Measurements from ENCODE around the gene S100Z.
"Not testable (repeated sequence)": the region's sequence is repeated elsewhere in the genome, so short reads cannot be mapped to it uniquely, and the experiment has no call there.

Gene S100Z

DNA sequence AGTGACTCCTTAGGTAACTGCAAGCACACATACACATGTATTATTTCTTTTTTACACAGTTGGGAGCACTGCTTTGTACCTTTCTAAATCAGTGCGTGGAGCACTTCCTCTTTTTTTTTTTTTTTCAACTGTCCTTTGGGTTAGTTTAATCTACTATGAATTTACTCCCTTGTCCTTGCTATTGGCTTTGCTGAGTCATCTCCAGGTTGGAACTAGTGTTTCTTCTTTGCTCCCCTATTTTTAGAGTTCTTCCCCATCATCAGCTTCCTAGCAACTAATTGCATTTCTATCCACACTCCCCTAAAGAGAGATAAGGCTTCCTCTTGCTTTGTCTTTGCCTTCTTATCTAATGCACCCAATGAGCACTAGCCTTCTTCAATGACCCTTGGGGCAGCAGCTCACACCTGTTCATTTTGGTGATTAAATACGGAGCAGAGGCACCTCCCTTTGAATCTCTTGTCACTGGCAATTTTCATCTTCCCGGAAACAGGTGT, 24.3 kb downstream of the S100Z start:
- DNase-seq (ENCODE audit: low spot score), result no peak

DNA sequence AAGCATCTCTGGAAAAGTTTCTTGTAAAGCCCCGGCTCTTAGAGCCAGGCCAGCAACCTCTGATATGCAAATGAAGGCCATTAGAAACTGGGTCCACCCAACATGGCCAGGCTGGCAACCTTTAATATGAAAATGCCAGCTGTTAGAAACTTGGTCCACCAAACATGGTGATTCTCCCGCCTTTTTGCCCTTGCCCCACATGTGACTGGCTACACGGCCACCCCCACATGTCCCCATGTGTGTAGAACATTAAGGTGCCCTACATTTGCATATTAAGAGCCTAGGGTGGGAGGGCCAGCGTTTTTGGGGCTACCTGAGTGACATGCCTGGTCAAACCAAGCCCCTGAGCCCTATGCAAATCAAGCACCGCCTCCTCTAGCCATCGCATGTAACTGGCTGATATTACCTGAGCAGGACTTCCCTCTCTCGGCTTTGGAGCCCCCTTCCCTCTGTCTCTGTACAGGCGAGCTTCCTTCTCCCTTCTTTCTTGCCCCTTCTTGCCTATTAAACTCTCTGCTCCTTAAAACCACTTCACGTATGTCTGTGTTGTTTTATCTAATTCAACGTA, 39.0 kb downstream of the S100Z start:
- DNase-seq (ENCODE audit: low spot score), result no peak

- no peak for DNase-seq (ENCODE audit: low spot score)
Observed at GRCh38 chr5:76893294-76893693, 43.5 kb downstream of the S100Z start.

GRCh38 chr5:76896196-76896595, 46.4 kb downstream of the S100Z start:
- DNase-seq (ENCODE audit: low spot score), result no peak

- no peak for DNase-seq (ENCODE audit: low spot score)
Observed at GRCh38 chr5:76901522-76901921, 51.7 kb downstream of the S100Z start.

- no peak for DNase-seq (ENCODE audit: low spot score)
Observed at GRCh38 chr5:76908166-76908565, 58.4 kb downstream of the S100Z start.

DNA sequence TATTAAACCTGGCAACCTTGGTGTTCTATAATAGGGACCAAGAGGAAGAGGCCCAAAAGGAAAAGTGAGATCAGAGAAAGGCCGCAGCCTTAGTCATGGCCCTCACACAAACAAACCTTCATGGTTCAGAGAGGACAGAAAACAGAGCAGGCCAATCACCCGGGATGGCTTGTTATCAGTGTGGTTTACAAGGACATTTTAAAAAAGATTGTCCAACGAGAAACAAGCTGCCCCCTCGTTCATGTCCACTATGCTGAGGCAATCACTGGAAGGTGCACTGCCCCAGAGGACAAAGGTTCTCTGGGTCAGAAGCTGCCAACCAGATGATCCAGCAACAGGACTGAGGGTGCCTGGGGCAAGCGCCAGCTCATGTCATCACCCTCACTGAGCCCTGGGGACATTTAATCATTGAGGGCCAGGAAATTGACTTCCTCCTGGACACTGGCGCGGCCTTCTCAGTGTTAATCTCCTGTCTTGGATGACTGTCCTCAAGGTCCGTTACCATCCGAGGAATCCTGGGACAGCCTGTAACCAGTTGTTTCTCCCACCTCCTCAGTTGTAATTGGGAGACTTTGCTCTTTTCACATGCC, 60.6 kb downstream of the S100Z start:
- DNase-seq (ENCODE audit: low spot score), result not testable (repeated sequence)

- not testable (repeated sequence) for DNase-seq (ENCODE audit: low spot score)
Observed at GRCh38 chr5:76914671-76915070, 64.9 kb downstream of the S100Z start.

DNA sequence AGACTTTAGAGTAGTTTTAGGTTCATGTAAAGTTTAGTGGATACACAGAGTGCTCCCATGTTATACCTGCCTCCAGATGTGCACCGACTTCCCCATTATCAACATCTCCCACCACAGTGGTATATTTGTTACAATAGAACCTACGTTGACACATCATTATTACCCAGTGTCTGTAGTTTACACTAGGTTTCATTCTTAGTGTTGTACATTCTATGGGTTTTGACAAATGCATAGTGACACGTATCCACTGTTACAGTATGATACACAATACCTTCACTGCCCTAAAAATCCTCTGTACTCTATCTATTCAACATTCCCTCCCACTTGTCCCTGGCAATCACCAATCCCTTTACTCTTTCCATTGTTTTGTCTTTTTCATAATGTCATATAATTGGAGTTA, 68.7 kb downstream of the S100Z start:
- DNase-seq (ENCODE audit: low spot score), result no peak

- no peak for DNase-seq (ENCODE audit: low spot score)
Observed at GRCh38 chr5:76920491-76920890, 70.7 kb downstream of the S100Z start.

DNA sequence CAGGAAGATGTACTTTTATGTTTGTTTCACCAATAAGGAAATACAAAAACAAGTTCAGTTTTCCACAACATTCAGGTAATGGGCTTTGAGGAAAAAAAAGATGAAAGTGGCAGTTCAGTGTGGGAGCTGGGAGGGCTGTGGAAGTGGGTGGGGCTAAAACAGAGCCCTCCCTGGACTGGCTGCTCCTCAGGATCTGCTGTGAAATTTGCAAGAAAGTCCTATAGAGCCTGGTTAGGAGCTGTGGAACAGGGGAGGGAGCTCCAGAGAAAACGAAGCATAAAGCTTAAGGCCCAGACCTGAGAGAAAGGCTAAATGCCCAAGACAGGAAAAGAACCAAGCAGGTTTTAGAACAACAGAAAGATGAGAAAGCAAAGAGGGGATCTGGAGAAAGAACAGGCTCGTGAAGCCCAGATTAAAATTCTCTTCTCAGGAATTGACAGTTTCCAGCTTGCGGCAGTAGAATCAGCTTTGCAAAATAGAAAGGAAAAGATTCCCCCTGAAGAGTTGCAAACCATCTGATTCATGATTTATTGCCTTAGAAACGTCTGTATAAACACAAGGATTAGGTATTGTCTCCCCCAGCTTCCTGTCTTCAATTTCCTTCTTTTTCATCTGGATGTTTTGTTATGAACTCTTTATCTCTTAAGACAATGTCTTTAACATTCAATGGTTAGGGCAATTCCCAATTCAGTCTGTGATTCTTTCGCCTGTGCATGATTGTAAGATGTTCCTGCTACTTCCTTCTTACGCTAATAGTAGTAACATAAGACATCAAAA, 76.7 kb downstream of the S100Z start:
- DNase-seq (ENCODE audit: low spot score), result no peak

- no peak for DNase-seq (ENCODE audit: low spot score)
Observed at GRCh38 chr5:76927961-76928360, 78.1 kb downstream of the S100Z start.

- DNase-seq (ENCODE audit: low spot score), result no peak
Observed at GRCh38 chr5:76930083-76930482, 80.3 kb downstream of the S100Z start.

DNA sequence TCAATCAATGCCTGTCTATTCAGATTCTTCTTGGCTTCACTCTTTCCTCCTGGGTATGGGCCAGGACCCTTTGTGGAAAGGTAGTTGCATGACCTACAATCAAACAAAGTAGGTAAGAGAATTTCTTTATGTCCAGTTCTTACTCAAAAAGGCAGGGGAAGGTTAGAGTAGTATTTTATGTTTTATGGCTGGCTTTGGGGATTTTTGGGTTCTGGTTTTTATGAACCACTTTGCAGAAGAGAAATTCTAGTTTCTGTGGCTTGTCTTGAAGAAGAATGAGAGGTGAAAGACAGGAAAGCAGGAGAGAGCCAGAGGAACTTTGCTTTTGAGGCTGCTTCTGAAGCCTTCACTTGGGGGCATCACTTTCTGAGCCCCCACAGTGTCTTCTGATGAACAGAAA, 88.4 kb downstream of the S100Z start:
- no peak for DNase-seq (ENCODE audit: low spot score)

GRCh38 chr5:76941000-76941399, 91.2 kb downstream of the S100Z start:
- peak; percentile 36 for DNase-seq (ENCODE audit: low spot score)

- DNase-seq (ENCODE audit: low spot score), result no peak
Observed at GRCh38 chr5:76941442-76941841, 91.6 kb downstream of the S100Z start.

GRCh38 chr5:76942581-76942980, 92.8 kb downstream of the S100Z start:
- no peak for DNase-seq (ENCODE audit: low spot score)

- DNase-seq (ENCODE audit: low spot score), result no peak
Observed at GRCh38 chr5:76943006-76943405, 93.2 kb downstream of the S100Z start.

DNA sequence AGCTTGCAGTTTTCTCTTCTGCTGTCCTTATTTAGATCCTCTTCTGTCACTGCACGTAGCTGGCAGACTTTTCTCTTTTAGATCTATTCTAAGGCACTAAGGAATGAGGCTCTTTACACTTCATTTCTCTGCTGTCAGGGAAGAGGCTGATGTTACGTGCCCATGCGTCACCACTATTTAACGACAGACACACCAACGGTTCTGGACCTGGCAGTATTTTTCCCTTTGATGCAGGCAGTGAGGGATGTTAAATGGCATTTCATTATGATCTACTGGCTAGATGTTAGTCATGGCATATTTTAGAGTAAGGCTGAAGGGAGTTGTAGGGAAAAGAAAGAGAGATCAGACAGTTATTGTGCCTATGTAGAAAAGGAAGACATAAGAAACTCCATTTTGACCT, 94.8 kb downstream of the S100Z start:
- no peak for DNase-seq (ENCODE audit: low spot score)

- not testable (repeated sequence) for DNase-seq (ENCODE audit: low spot score)
Observed at GRCh38 chr5:76945238-76945637, 95.4 kb downstream of the S100Z start.

DNA sequence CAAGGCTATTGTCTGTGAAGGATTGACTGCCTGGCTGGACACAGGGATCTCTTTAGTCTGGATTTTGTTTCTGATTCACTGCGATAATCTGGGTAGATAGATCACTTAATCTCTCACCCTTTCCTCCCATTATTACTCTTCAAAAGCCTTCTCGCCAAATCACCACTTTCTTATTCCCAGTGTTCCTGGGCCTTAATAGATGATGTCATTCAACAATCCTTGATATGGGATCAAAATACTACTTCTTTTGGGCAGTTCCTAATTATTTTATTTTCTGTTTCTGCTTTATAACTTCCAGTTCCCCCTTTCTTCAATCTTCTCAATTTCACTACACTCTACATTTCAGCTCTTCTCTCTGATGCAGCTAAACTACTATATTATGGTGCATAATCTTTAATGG, 96.3 kb downstream of the S100Z start:
- no peak for DNase-seq (ENCODE audit: low spot score)

DNA sequence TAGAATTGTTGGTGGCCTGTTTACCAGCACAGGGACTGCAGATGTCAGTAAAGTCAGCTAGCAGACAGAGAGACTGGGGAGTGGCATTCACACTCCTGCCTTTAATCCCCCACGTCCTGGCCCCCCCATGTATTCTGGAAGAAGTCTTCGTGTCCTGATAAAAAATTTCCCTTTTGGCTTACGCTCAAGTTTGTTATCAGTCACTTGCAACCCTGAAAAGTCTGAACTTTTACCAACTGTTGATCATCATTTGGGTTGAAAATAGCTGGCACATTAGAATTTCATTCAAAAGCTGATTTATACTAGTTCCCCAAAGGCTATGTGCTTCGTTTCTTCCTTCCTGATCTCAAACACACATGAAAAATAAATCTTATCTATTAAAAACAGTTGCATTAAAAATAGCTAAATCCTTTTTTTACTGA, 97.3 kb downstream of the S100Z start:
- DNase-seq (ENCODE audit: low spot score), result no peak

GRCh38 chr5:76952795-76953536, 103.2 kb downstream of the S100Z start, which contains the start of gene CRHBP:
Gene CRHBP (plus strand): TSS chr5:76953045. CDS start chr5:76953135, 90 bp downstream.
- DNase-seq (ENCODE audit: low spot score), result no peak

Measured in activated CD4-positive, alpha-beta T cell treated with anti-CD3 and anti-CD28 coated beads, Interleukin-2, Interleukin-4, amounts not matched to agents 100 ng/mL and 50 ng/mL, durations not matched to agents 16 hours and 8 hours (primary cell).